ENCODE measurements around the gene CTNNA1. TPM values are rescaled to one million over a fixed set of nuclear protein-coding genes. Genes with fewer than 3 reads are reported as not detected.

CTNNA1 gene
- total and polyA plus RNA-seq, 2 of the 8 experiments (the other 6 are each of a cell fraction or from before 2014, with no cell fraction given): 115 to 349 TPM

GRCh38 chr5:138849882-138850281 is 96.7 kb downstream of the CTNNA1 start:
- Histone ChIP-seq H3K79me2 (ENCODE audit: control insufficient read depth in 1 of 2, insufficient read depth in 2 of 2, low read length in 2 of 2) (peaks cover 0 to 84% of the 10 kb centered on the region in 2 experiments; a peak in 3 of 4 replicates), H2BK5ac (ENCODE audit: low read depth, low read length) (no peak overlapping the region), H2BK20ac (ENCODE audit: low read length) (no peak overlapping the region), H3K9ac (replicated peaks in 1 of 4; ENCODE audit: extremely low read depth in 1 of 4, low read depth in 3 of 4, low read length in 3 of 4) (no peak overlapping the region), H3K23me2 (ENCODE audit: low read depth, low read length) (no peaks in the 10 kb centered on the region), H4K91ac (replicated peaks; ENCODE audit: insufficient read length, low read length) (no peak overlapping the region), H3K14ac (ENCODE audit: insufficient read length) (no peak overlapping the region), H3K27me3 (replicated peaks in 1 of 4; ENCODE audit: control insufficient read depth in 3 of 4, extremely low read depth in 1 of 4, insufficient read depth in 3 of 4, low read length in 3 of 4) (no peaks in the 10 kb centered on the region), H2BK120ac (replicated peaks; ENCODE audit: low read depth, low read length) (no peak overlapping the region), H2AK5ac (ENCODE audit: low read depth, low read length) (no peak overlapping the region), H2BK15ac (ENCODE audit: low read length) (no peak overlapping the region), H3K56ac (replicated peaks; ENCODE audit: insufficient read length, low read depth, low read length) (no peak overlapping the region), H4K8ac (ENCODE audit: extremely low read depth, insufficient read depth, low read length) (no peak overlapping the region), H3K79me1 (ENCODE audit: low read depth, low read length) (peaks cover 2% of the 10 kb centered on the region), H3K27ac (ENCODE audit: low read depth, low read length) (no peak overlapping the region), H2BK12ac (ENCODE audit: low read depth, low read length) (no peak overlapping the region), H3K18ac (ENCODE audit: extremely low read depth, low read length) (no peak overlapping the region), H3K36me3 (ENCODE audit: control insufficient read depth in 2 of 4, insufficient read depth in 4 of 4, low read length in 3 of 4) (no peaks in the 10 kb centered on the region), H3K9me3 (ENCODE audit: insufficient read depth in 2 of 2, low read depth in 1 of 2, low read length in 1 of 2) (no peaks in the 10 kb centered on the region), H4K20me1 (replicated peaks in 1 of 2; ENCODE audit: control insufficient read depth in 1 of 2, insufficient read depth in 2 of 2, low read length in 2 of 2) (peaks cover 0 to 9% of the 10 kb centered on the region in 2 experiments), H3K4me2 (ENCODE audit: insufficient read depth in 1 of 2, low read depth in 2 of 2, low read length in 2 of 2) (no peak overlapping the region), H2AFZ (ENCODE audit: low read length) (no peak overlapping the region), H3K23ac (ENCODE audit: insufficient read length) (no peak overlapping the region), H4K5ac (ENCODE audit: insufficient read length, low read depth, low read length) (no peak overlapping the region), H3K4ac (replicated peaks; ENCODE audit: insufficient read length, low read depth, low read length) (no peak overlapping the region), H3K4me1 (replicated peaks in 1 of 4; ENCODE audit: control insufficient read depth in 3 of 4, insufficient read depth in 4 of 4, low read length in 3 of 4) (peaks cover 0 to 4% (median 0%) of the 10 kb centered on the region in 4 experiments; a peak in 2 of 7 replicates), H3K4me3 (ENCODE audit: extremely low read depth in 1 of 4, insufficient read depth in 2 of 4, low read depth in 3 of 4, low read length in 4 of 4) (no peak overlapping the region)
- CTCF ChIA-PET (ENCODE audit: partially characterized antibody): no interaction called here
- POLR2A ChIA-PET (ENCODE audit: partially characterized antibody): interaction anchor here (0.7 kb wide), 1 partner anchor 298 kb away, joined by 4 read pairs; no protein-coding TSS in a partner anchor
- no peak for FAIRE-seq
- TF ChIP-seq SP4 (IDR thresholded peaks at IDR 0.05; ENCODE audit: low read length) (no peak), POLR2AphosphoS5 (IDR thresholded peaks at IDR 0.05; ENCODE audit: low read depth, low read length) (no peak), CHD1 (IDR thresholded peaks at IDR 0.05; ENCODE audit: low read depth, low read length) (no peak), RNF2 (IDR thresholded peaks at IDR 0.05; ENCODE audit: borderline replicate concordance, low read depth, low read length, missing control alignments, poor library complexity, severe bottlenecking) (no peak), BRCA1 (IDR thresholded peaks at IDR 0.05; ENCODE audit: low read depth, low read length) (no peak), SRF (IDR thresholded peaks at IDR 0.05; ENCODE audit: low read depth, low read length) (no peak), EZH2 (IDR thresholded peaks at IDR 0.05; ENCODE audit: low read depth, low read length, severe bottlenecking) (no peak), YY1 (IDR thresholded peaks at IDR 0.05; ENCODE audit: low read depth, low read length) (no peak)
- 87% methylated on average over 1 of the region's 1 CpG; no CpG with 5 or more reads in 1 of the 2 experiments for WGBS, 2 experiments (ENCODE audit: extremely low coverage in 1 of 2, insufficient coverage in 1 of 2, insufficient read length in 1 of 2, insufficient replicate concordance in 2 of 2, low coverage in 1 of 2, low lambda C conversion rate in 2 of 2, missing lambda C conversion rate in 1 of 2)
- no peak for DNase-seq (ENCODE audit: low read depth in 1 of 2, low spot score in 2 of 2)
